H4 (cell line): Measurements from ENCODE around the gene GLB1L. TPM values are rescaled to one million over a fixed set of nuclear protein-coding genes. Genes with fewer than 3 reads are reported as not detected.
A peak's percentile ranks its signal among the peaks of the same experiment; 100 is the strongest.
"Not testable (repeated sequence)": the region's sequence is repeated elsewhere in the genome, so short reads cannot be mapped to it uniquely, and the experiment has no call there.

Source experiments
- DNase-seq: peaks from one replicate; pipeline ENCODE4 v3.0.0-alpha.2; 2015; ENCODE audit warnings: low spot score
- total RNA-seq: library from RNA; depleted of rRNA; stranded (reverse); fragments of >200 nt; shearing (Covaris generic); gene quantifications from 2 replicates; pipeline ENCODE4 v1.2.3, GENCODE V29; 2014

GLB1L gene
- total RNA-seq, 1 experiment from 2014 or later = 5.7 TPM

- no peak for DNase-seq
Measured at GRCh38 chr2:219280651-219281050, 35.4 kb upstream of the GLB1L start.

- no peak for DNase-seq
Measured at GRCh38 chr2:219279916-219280516, 34.8 kb upstream of the GLB1L start.

GRCh38 chr2:219279151-219279915 lies 34.1 kb upstream of the GLB1L start, which contains the start of gene DNAJB2:
TSS of gene DNAJB2 (plus strand) at chr2:219279366. CDS start at chr2:219279834, 468 bp downstream.
- DNase-seq = peak; percentile 97

- no peak for DNase-seq
Measured at GRCh38 chr2:219278655-219279150, 33.5 kb upstream of the GLB1L start.

- DNase-seq = peak; percentile 75
Measured at GRCh38 chr2:219277703-219278654, 32.7 kb upstream of the GLB1L start.

GRCh38 chr2:219274361-219274921 lies 29.2 kb upstream of the GLB1L start:
- DNase-seq = peak; percentile 82

DNA sequence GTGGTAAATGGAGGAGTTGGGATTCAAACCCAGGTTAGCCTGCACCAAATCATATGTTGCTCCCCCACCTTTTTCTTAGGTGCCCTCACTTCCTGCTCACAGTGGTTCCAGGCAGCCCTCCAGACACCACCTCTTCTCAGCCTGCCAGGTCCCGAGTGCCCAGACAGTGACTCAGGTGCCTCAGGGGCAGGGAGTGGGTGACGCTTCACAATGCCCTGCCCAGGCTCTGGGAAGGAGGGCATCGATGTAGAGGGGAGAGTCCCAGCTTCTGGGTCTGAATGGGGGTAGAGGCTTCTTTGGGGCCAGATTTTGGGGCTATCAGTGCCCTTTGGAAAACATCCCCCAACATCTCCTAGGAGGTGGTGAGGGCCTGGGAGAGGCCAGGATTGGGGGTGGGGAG lies 28.7 kb upstream of the GLB1L start:
- peak; percentile 63 for DNase-seq

DNA sequence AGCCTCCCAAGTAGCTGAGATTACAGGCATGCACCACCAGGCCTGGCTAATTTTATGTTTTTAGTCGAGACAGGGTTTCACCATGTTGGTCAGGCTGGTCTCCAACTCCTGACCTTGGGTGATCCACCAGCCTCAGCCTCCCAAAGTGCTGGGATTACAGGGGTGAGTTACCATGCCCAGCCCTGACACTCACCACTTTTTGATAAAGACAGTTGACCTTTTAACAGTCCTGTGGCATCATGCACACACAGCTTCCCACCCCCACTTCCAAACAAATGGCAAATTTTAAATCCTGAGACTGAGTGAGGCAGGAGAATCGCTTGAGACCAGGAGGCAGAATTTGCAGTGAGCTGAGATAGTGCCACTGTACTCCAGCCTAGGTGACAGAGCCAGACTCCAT lies 27.8 kb upstream of the GLB1L start:
- no peak for DNase-seq

DNA sequence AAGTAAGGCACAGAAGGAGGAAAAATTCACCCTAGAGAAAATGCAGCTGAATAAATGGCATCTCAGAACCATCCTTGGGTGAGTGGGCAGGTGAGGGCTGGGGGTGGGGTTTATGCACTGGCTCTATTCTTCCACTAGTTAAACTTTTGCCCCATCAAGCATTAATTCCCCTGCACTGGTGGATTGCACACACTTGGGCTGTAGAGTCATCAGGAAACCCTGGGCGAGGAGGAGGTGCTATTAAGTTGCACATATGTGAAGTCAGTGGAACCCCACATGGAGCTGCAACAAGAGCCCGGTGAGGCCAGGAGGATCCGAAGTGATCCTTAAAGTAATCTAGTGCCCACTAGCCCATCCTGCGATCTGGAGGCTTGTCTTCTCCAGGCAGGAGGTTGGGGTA lies 27.1 kb upstream of the GLB1L start:
- DNase-seq = no peak

DNA sequence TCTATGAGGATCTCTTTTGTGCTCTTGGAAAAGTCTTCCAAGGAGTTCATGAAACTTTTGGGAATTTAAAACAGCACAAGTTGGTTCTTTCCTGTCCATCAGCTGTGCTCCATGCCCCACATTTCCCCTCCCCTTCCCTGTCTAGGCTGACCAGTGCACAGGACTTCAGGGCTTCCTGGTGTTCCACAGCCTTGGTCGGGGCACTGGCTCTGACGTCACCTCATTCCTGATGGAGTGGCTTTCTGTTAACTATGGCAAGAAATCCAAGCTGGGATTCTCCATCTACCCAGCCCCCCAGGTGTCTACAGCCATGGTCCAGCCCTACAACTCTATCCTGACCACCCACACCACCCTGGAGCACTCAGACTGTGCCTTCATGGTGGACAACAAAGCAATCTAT lies 25.8 kb upstream of the GLB1L start:
- DNase-seq = no peak

GRCh38 chr2:219270055-219270372 lies 24.8 kb upstream of the GLB1L start:
- DNase-seq = no peak

DNA sequence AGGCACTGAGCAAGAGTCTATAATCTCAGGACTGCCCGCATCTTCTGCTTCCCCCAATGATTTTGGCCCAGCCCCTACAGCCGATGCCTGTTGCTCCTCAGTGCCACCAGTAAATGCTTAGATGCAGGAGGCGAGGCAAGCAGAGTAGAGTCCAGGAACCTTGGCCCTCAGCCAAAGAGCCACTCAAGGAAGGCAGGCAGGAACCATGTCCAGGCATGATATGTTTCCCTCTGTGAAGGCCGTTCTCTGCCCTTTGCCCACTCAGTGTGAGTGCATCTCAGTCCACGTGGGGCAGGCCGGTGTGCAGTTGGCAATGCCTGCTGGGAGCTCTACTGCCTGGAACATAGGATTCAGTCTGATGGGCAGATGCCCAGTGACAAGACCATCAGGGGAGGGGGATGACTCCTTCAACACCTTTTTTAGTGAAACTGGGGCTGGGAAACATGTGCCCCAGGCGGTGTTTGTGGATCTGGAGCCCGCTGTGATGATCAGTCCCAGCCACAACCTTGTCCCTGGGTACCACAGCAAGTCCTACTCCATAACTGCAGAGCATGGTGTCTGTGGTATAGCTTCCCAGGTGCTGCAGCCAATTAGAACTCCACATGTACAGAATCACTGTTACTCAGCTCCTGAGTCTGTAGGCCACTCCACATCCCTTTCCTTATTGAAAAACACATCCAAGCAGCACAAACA lies 24.3 kb upstream of the GLB1L start:
- DNase-seq = no peak

GRCh38 chr2:219268294-219268693 lies 23.1 kb upstream of the GLB1L start:
- DNase-seq = no peak

DNA sequence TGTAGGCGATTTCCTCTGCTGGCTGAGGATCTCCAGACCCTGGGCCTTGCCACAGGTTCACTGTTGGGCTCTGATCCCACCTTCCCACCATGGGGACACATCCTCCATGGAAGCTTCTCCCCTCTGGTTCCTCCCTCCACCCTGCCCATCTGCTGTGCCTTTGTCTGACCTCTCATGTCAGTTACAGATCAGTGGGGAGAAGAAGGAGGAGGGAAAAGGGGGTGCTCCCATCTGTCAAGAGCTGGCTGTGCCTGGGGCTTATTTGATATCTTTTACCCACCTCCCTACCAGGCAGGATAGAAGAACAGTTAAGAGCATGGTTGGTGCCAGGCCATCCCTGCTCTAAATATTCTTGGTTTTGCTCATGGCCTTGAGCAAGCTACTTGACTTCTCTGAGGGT lies 21.6 kb upstream of the GLB1L start:
- no peak for DNase-seq

- DNase-seq = no peak
Measured at GRCh38 chr2:219266232-219266631, 21.0 kb upstream of the GLB1L start.

DNA sequence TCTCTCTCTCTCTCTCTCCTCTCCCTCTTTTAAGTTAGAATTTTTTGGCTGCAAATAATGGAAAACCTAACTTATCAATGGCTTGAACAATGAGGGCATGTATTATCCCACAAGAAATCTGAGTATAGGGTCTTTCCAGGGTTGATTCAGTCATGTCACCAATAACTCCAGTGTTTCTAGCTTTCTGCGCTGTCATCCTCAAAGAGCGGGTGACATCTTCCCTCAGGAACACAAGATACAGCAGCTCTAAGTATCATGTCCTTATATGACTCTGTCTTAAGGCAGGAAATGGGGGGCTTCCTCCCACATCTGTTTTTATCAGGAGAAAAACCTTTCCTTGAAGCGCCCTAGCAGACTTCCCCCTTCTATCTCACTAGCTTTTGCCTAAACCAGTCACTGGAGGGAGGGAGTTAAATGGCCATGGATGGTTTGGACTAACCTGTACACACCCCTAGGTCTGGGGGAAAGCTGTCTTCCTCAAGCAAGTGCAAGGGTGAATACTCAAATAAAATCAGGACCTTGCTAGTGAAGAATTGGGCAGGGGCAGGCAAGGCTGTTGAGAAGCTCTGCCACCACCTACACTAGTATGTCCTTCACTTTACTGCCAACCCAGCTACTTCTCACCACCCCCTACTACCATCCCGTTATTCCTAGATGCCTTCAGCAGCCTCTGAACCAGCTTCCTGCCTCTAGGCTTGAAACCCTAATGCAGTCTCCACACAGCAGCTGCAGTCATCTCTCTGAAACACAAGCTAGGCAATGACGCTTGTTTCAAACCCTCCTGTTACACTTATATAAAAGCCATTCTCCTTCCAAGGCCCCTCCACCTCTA lies 16.0 kb upstream of the GLB1L start:
- DNase-seq = no peak

DNA sequence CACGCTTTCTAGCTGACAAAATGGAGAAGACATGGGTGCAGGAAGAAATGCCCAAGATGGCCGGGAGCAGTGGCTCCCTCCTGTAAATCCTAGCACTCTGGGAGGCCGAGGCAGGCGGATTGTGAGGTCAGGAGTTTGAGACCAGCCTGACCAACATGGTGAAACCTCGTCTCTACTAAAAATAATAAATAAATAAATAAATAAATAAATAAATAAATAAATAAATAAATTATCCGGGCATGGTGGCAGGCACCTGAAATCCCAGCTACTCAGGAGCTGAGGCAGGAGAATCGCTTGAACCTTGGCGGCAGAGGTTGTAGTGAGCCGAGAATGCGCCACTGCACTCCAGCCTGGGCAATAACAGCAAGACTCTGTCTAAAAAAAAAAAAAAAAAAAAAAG lies 13.7 kb upstream of the GLB1L start:
- DNase-seq = not testable (repeated sequence)

- DNase-seq = no peak
Measured at GRCh38 chr2:219254590-219255201, 9.5 kb upstream of the GLB1L start.

GRCh38 chr2:219253753-219254589 lies 8.7 kb upstream of the GLB1L start, which contains the start of gene TUBA4A:
TSS of gene TUBA4A (minus strand) at chr2:219253918. CDS start at chr2:219253858, 60 bp downstream.
- DNase-seq = peak; percentile 34
